Peyer's patch (tissue), 4 donors: Measurements from ENCODE around the gene AKT3.

ENCODE experiments used
- POLR2A ChIP-seq, 2 donors: fragments of 450-650 bp; IDR thresholded peaks; one replicate each; pipeline ENCODE4 v1.5.1; 2017; ENCODE audit warnings: antibody characterized with exemption in 2 of 2, mild to moderate bottlenecking in 2 of 2, moderate library complexity in 2 of 2
- TF ChIP-seq, protein P1 (sequence below), 6 experiments: fragments of 450-650 bp in 4 of 6; fragments of 200-600 bp in 2 of 6; sonication (generic) in 1 of 6; IDR thresholded peaks; one replicate each; pipeline ENCODE4 v1.5.1; 2017 to 2019; ENCODE audit warnings: antibody characterized with exemption in 6 of 6, mild to moderate bottlenecking in 3 of 6, moderate library complexity in 1 of 6

DNA sequence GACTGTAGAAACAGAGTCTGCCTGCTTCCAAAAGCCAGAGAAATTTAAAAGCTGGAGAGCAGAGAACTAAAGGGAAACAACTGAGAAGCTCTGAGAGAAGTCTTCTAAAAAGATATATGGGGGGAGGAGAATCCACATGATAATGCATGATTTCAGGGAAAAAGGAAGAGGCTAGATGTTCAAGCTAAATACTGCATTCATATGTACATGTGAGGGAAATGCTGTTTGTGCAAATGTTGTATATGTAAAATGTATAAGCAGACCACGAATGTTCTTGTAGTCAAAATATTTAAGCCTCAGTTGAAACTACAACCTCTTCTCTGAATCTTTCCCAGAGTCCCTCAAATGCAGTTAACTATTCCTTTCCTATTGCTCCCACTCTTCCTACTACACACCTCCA lies 79.2 kb downstream of the AKT3 start:
- TF ChIP-seq, protein P1, sequence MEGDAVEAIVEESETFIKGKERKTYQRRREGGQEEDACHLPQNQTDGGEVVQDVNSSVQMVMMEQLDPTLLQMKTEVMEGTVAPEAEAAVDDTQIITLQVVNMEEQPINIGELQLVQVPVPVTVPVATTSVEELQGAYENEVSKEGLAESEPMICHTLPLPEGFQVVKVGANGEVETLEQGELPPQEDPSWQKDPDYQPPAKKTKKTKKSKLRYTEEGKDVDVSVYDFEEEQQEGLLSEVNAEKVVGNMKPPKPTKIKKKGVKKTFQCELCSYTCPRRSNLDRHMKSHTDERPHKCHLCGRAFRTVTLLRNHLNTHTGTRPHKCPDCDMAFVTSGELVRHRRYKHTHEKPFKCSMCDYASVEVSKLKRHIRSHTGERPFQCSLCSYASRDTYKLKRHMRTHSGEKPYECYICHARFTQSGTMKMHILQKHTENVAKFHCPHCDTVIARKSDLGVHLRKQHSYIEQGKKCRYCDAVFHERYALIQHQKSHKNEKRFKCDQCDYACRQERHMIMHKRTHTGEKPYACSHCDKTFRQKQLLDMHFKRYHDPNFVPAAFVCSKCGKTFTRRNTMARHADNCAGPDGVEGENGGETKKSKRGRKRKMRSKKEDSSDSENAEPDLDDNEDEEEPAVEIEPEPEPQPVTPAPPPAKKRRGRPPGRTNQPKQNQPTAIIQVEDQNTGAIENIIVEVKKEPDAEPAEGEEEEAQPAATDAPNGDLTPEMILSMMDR (IDR thresholded peaks at IDR 0.05), result no peak
- no peak for TF ChIP-seq POLR2A (IDR thresholded peaks at IDR 0.05)
